Hepatic stellate cell (primary cell): ENCODE measurements around the gene RNF130.
"Not testable (repeated sequence)": the region's sequence is repeated elsewhere in the genome, so short reads cannot be mapped to it uniquely, and the experiment has no call there.

Experiments used
- DNase-seq: peaks from one replicate; pipeline ENCODE4 v3.0.0; 2011; ENCODE audit warnings: low spot score

RNF130 gene

DNA sequence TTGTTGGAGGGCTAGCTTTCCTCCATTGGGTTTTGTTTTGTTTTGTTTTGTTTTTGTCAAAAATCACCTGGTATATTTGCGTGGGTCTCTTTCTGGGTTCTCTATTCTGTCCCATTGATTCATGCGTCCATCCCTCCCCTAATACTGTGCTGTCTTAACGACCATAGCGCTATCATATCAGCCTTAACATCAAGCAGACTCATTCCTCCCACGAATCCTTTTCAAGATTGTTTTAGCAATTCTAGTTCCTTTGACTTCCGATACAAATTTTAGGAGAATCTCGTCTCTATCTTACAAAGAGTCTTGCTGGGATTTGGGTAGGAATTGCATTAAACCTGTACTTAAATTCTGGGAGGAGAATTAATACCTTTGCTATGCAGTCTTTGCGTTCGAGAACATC lies 31.1 kb upstream of the RNF130 start:
- no peak for DNase-seq

- DNase-seq: no peak
These were observed 30.0 kb upstream of the RNF130 start for GRCh38 chr5:180101451-180102105.

- DNase-seq: no peak
These were observed 29.3 kb upstream of the RNF130 start for GRCh38 chr5:180100621-180101450.

GRCh38 chr5:180099733-180100611 lies 28.4 kb upstream of the RNF130 start:
- no peak for DNase-seq

- no peak for DNase-seq
These were observed 27.6 kb upstream of the RNF130 start for GRCh38 chr5:180098991-180099732.

DNA sequence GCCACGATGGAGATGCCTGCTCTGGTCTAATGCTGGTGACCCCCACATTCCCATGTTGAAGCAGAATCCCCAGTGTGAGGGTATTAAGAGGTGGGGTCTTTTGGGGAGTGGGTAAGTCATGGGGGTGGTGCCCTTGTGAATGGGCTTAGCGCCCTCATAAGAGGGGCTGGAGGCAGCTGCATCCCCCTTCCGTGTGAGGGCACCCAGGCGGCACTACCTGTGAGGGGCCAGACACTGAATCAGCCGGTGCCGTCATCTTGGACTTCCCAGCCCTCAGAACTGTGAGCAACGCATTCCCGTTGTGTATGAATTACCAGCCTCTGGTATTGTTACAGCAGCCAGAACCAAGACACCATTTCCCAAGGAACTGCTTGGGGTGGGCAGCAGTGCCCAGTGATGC lies 27.0 kb upstream of the RNF130 start:
- DNase-seq: no peak

DNA sequence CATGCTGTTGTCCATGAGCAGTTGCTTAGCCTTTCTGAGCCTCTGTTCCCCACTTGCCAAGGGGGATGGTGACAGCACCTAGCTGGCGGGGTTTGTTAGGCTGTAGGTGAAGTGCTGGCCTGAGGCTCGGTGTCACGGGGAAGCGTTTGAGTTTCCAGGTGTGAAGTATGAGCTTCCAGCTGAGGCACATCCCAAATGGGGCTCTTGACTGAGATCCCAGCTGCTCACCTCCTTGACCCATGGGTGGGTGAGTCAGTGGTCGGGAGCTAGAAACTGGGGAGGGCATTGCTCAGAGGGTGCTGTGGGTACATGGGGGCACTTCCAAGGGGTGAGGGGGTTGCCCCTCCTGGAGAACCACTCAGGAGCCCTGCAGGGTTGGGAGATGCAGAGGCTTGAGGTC lies 26.4 kb upstream of the RNF130 start:
- DNase-seq: no peak

DNA sequence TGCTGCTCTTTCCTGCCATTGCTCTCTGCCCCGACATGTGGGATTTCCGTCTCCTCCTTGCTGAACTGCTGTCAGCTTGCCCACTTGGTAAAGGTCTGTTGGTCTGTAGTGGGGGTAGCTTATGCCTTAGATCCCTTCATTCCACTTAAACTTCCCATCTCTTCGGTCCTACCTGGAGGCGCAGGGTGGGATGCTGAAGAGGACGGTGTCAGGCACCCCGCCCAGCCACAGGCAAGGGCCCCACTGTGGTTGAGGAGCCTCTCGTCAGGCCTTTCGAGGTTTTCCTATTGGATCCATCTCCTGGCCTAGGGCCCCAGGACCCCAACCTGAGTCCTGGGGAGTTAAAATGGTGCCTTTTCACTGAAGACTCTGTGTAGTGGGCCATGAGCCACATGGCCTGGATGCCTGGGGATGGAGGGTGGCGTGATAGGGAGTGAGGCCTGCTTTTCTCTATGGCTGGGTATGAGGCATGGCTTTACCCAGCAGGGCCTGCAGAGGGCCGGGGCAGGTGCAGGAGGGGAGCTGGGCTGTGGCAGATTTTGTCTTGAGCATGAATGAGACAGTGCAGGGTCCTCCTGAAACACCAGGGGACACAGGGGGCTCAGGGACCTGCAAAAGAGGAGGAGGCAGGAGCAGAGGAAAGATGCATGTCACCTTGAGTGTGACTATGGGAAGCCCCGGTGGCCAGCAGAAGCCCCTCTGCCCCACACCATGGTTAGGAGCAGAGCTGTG lies 25.8 kb upstream of the RNF130 start:
- DNase-seq: no peak

- no peak for DNase-seq
These were observed 25.1 kb upstream of the RNF130 start for GRCh38 chr5:180096616-180097015.

- no peak for DNase-seq
These were observed 24.0 kb upstream of the RNF130 start for GRCh38 chr5:180095545-180095944.

DNA sequence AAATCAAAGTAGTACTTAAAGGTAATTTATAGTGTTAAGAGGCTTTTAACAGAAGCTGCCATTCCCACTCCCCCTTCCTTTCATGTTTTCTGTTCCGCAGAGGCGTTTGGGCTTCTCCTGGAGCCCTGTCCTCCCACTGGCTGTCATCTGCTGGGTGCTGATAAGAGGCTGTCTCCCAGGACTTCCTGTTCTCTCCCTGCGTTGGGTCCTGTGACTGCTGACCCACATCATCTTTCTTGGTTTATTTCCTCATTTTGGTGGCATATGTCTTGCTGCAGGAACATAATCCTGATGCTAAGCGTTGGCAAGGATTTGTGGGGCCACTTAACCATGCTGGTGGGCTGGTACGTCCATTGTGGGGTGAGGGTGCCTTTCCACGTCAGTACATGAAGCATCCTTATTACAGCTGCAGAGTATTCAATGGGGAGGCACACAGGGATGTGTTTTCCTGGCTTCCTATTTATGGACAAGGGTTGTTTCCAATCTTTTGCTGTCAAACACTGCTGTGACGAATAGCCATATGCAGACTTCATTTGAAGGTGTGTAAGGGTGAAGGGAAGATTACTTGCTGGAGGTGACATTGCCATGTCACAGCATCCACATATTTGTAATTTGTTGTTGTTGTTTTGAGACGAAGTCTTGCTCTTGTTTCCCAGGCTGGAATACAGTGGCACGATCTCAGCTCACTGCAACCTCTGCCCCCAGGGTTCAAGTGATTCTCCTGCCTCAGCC lies 22.3 kb upstream of the RNF130 start:
- no peak for DNase-seq

- DNase-seq: no peak
These were observed 21.7 kb upstream of the RNF130 start for GRCh38 chr5:180093241-180093640.

- DNase-seq: no peak
These were observed 19.4 kb upstream of the RNF130 start for GRCh38 chr5:180090769-180091546.

GRCh38 chr5:180090098-180090768 lies 18.7 kb upstream of the RNF130 start:
- DNase-seq: peak; percentile 34

GRCh38 chr5:180089628-180090027 lies 18.1 kb upstream of the RNF130 start:
- not testable (repeated sequence) for DNase-seq

- no peak for DNase-seq
These were observed 17.0 kb upstream of the RNF130 start for GRCh38 chr5:180088561-180088960.

GRCh38 chr5:180086816-180087399 lies 15.3 kb upstream of the RNF130 start:
- no peak for DNase-seq

DNA sequence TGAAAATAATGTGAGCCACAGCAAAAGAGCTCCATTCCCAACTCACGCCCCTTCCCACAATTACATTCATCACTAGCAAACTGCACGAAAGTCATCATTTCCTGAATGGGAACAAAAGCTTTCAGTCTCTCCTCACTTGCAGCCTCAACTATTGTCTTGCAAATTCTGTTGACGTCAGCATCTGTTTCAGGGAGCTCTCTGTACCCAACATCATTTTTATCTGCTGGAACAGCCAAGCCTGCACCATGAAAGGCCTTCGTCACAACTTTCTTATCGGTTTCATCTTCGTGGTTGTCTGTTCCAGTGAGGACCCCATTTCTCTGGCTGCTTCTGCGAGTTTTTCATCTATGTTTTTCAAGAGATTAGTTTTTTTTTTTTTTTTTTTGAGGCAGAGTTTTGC lies 14.3 kb upstream of the RNF130 start:
- no peak for DNase-seq
